Measurements from ENCODE around the gene PPP1R36. TPM values are rescaled to one million over a fixed set of nuclear protein-coding genes. Genes with fewer than 3 reads are reported as not detected.

PPP1R36 gene
- total and polyA plus RNA-seq, 2 donors (not counting 3 experiments of a cell fraction or from before 2014, with no cell fraction given) = 0.28 to 0.60 TPM

- Histone ChIP-seq H3K27ac (ENCODE audit: insufficient read depth, low read depth, low read length) (no peak overlapping the region), H3K9ac (replicated peaks; ENCODE audit: extremely low read depth, insufficient read depth, low read length) (no peak overlapping the region), H3K4me3 (replicated peaks in 1 of 3; ENCODE audit: insufficient read depth in 1 of 3, low read depth in 1 of 3, low read length in 3 of 3) (no peak overlapping the region), H2AFZ (ENCODE audit: low read depth, low read length) (no peak overlapping the region), H3K79me2 (ENCODE audit: control insufficient read depth, insufficient read depth, low read length) (no peaks in the 10 kb centered on the region), H4K20me1 (replicated peaks; ENCODE audit: control insufficient read depth, extremely low read depth, insufficient read depth, low read length) (no peaks in the 10 kb centered on the region), H3K27me3 (ENCODE audit: control insufficient read depth in 2 of 2, insufficient read depth in 2 of 2, low read length in 2 of 2) (no peaks in the 10 kb centered on the region), H3K36me3 (ENCODE audit: control insufficient read depth in 2 of 2, extremely low read depth in 1 of 2, insufficient read depth in 2 of 2, low read length in 2 of 2) (no peaks in the 10 kb centered on the region), H3K4me1 (ENCODE audit: control insufficient read depth, extremely low read depth, insufficient read depth, low read length) (no peaks in the 10 kb centered on the region), H3K9me1 (replicated peaks; ENCODE audit: control insufficient read depth, extremely low read depth, insufficient read depth, low read length) (no peaks in the 10 kb centered on the region), H3K4me2 (ENCODE audit: insufficient read depth, low read length) (no peak overlapping the region), H3K9me3 (replicated peaks; ENCODE audit: control insufficient read depth, insufficient read depth, low read length) (no peaks in the 10 kb centered on the region)
- TF ChIP-seq CTCF (IDR thresholded peaks at IDR 0.05; ENCODE audit: extremely low read depth in 1 of 2, insufficient read depth in 1 of 2, low read depth in 1 of 2, low read length in 2 of 2) (no peak), EZH2 (IDR thresholded peaks at IDR 0.05; ENCODE audit: borderline replicate concordance, low read depth, low read length, severe bottlenecking) (no peak), MAX (IDR thresholded peaks at IDR 0.05; ENCODE audit: insufficient read depth, insufficient read length) (no peak), FOS (IDR thresholded peaks at IDR 0.05; ENCODE audit: borderline replicate concordance, insufficient read depth, low read length) (no peak), POLR2AphosphoS5 (IDR thresholded peaks at IDR 0.05; ENCODE audit: insufficient read depth, low read depth, low read length) (no peak), JUN (IDR thresholded peaks at IDR 0.05; ENCODE audit: borderline replicate concordance, insufficient read depth, insufficient read length, low read depth) (no peak), GATA2 (IDR thresholded peaks at IDR 0.05; ENCODE audit: insufficient read depth, insufficient read length, low read depth, low read length) (no peak), POLR2A (IDR thresholded peaks at IDR 0.05; ENCODE audit: low read depth, low read length) (no peak), MYC (IDR thresholded peaks at IDR 0.05; ENCODE audit: low read depth, low read length) (no peak)
- no TSS peak for BruUV-seq (replicated peaks)
- FAIRE-seq (no peak), DNase-seq (ENCODE audit: low read depth, low spot score) (no peak)
- intact Hi-C loops (cut with micrococcal nuclease) (no loop called here), dilution Hi-C loops (cut with MboI; ENCODE audit: extremely low pct_ligation_motif_present, low sequenced_read_pairs) (no loop called here)
- CTCF ChIA-PET = interaction anchor here (1.4 to 2.1 kb wide), 4 partner anchors 13 to 268 kb away, joined by 3 to 9 read pairs (median 6); partner anchors contain the start of gene HSPA2
- POLR2A ChIA-PET = interaction anchor here (0.6 to 1.6 kb wide), 2 partner anchors 57 to 73 kb away, joined by 3 to 4 read pairs; partner anchors contain the start of gene HSPA2
These were observed 63.4 kb downstream of the PPP1R36 start for GRCh38 chr14:64612971-64613666.
